DMS 273 treated with DMSO at 0.1 percent for 48 hours (cell line): ENCODE measurements around the gene TNIK.

Experiments used
- DNase-seq: peaks from one replicate; lab custom pipeline; 2025; lab: John Stamatoyannopoulos, UW

Gene TNIK

GRCh38 chr3:171358181-171358880 lies 101.9 kb downstream of the TNIK start:
- no peak for DNase-seq

GRCh38 chr3:171357721-171358120 lies 102.5 kb downstream of the TNIK start:
- DNase-seq: no peak

GRCh38 chr3:171356251-171356650 lies 104.0 kb downstream of the TNIK start:
- DNase-seq: no peak

- no peak for DNase-seq
Measured at GRCh38 chr3:171354706-171355582, 105.3 kb downstream of the TNIK start.

- DNase-seq: no peak
Measured at GRCh38 chr3:171354049-171354705, 106.0 kb downstream of the TNIK start.

GRCh38 chr3:171353423-171353822 lies 106.8 kb downstream of the TNIK start:
- no peak for DNase-seq

GRCh38 chr3:171352387-171352935 lies 107.7 kb downstream of the TNIK start:
- DNase-seq: no peak

GRCh38 chr3:171351676-171352075 lies 108.5 kb downstream of the TNIK start:
- DNase-seq: no peak

- no peak for DNase-seq
Measured at GRCh38 chr3:171350364-171350763, 109.8 kb downstream of the TNIK start.

GRCh38 chr3:171349392-171349791 lies 110.8 kb downstream of the TNIK start:
- DNase-seq: no peak

GRCh38 chr3:171348121-171348520 lies 112.1 kb downstream of the TNIK start:
- no peak for DNase-seq

- no peak for DNase-seq
Measured at GRCh38 chr3:171347301-171348039, 112.7 kb downstream of the TNIK start.

GRCh38 chr3:171346582-171347300 lies 113.5 kb downstream of the TNIK start:
- no peak for DNase-seq

- DNase-seq: no peak
Measured at GRCh38 chr3:171346019-171346418, 114.2 kb downstream of the TNIK start.

GRCh38 chr3:171345107-171345843 lies 114.9 kb downstream of the TNIK start:
- no peak for DNase-seq

- no peak for DNase-seq
Measured at GRCh38 chr3:171343693-171344092, 116.5 kb downstream of the TNIK start.

GRCh38 chr3:171342783-171343420 lies 117.3 kb downstream of the TNIK start:
- DNase-seq: no peak

GRCh38 chr3:171342200-171342599 lies 118.0 kb downstream of the TNIK start:
- DNase-seq: no peak

GRCh38 chr3:171340434-171340833 lies 119.8 kb downstream of the TNIK start:
- DNase-seq: no peak

- DNase-seq: no peak
Measured at GRCh38 chr3:171339598-171339997, 120.6 kb downstream of the TNIK start.
